Suprapubic skin (tissue), 4 donors: ENCODE data around the gene ATP2C2. TPM values are rescaled to one million over a fixed set of nuclear protein-coding genes. Genes with fewer than 3 reads are reported as not detected.

ENCODE experiments used
- DNase-seq, 2 donors: peaks; one replicate each; pipeline ENCODE4 v3.0.0-alpha.2; 2019; ENCODE audit warnings: low spot score in 2 of 2
- H3K27ac ChIP-seq: fragments of 200-600 bp; sonication (generic); one replicate; pipeline ENCODE4 v1.5.1; 2019
- H3K27me3 ChIP-seq: fragments of 200-600 bp; sonication (generic); one replicate; pipeline ENCODE4 v1.5.1; 2019
- H3K36me3 ChIP-seq: fragments of 200-600 bp; sonication (generic); one replicate; pipeline ENCODE4 v1.5.1; 2019
- H3K4me1 ChIP-seq: fragments of 200-600 bp; sonication (generic); one replicate; pipeline ENCODE4 v1.5.1; 2019
- H3K4me3 ChIP-seq: fragments of 200-600 bp; sonication (generic); one replicate; pipeline ENCODE4 v1.5.1; 2019; ENCODE audit warnings: mild to moderate bottlenecking
- H3K9me3 ChIP-seq: fragments of 200-600 bp; sonication (generic); one replicate; pipeline ENCODE4 v1.5.1; 2019
- CTCF ChIP-seq, 2 donors: fragments of 200-600 bp in 1 of 2; fragments of 450-650 bp in 1 of 2; sonication (generic) in 1 of 2; IDR thresholded peaks; one replicate each; pipeline ENCODE4 v1.5.1; 2016 to 2019; ENCODE audit warnings: antibody characterized with exemption in 2 of 2, mild to moderate bottlenecking in 1 of 2, moderate library complexity in 1 of 2
- EP300 ChIP-seq: sonication (generic); formaldehyde crosslinking; IDR thresholded peaks from one replicate; pipeline ENCODE4 v1.6.1; 2017; ENCODE audit warnings: antibody characterized with exemption
- POLR2A ChIP-seq, 2 donors: fragments of 450-650 bp; IDR thresholded peaks; one replicate each; pipeline ENCODE4 v1.6.1; 2017; ENCODE audit warnings: antibody characterized with exemption in 2 of 2, mild to moderate bottlenecking in 2 of 2, moderate library complexity in 2 of 2
- POLR2AphosphoS5 ChIP-seq, 3 donors: sonication (generic); formaldehyde crosslinking; IDR thresholded peaks; one replicate each; pipeline ENCODE4 v1.6.1; 2017; ENCODE audit warnings: antibody characterized with exemption in 3 of 3
- WGBS: methylation state at CpG from one replicate; pipeline ENCODE4 v1.1.5; 2018; 5-methylcytosine and 5-hydroxymethylcytosine counted together
- total RNA-seq, 4 donors: library from RNA; depleted of rRNA; stranded (reverse); fragments of >200 nt; gene quantifications; one replicate each; pipeline ENCODE4 v1.1.0, GENCODE V29; 2016

The ATP2C2 gene
- total RNA-seq, 4 donors from 2014 or later, result 28.0 to 85.6 (median 40.3) TPM

DNA sequence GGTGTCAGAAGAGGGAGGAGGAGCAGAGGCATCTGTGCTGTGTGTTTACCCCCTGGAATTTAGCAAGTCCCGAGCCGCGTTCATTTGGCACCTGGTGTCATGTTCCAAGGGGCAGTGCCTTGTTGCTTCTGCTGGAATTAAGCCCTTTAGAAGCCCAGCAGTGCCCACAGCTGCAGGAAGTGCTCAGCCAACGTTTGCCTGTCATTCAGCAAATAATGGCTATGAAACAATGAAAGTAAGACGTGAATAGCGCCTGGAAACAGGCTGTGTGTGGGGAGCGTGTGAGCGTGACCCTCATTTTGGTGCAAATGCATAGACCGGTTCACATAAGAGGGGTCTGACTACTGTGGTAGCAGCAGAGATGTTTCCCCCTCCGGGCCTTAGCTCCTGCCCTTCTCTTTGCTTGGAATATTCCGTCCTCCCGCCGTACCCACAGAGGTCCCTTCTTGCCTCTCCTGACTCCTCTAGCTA is 5.8 kb upstream of the ATP2C2 start:
- WGBS, result 74% methylated on average over 13 of the region's 13 CpGs

DNA sequence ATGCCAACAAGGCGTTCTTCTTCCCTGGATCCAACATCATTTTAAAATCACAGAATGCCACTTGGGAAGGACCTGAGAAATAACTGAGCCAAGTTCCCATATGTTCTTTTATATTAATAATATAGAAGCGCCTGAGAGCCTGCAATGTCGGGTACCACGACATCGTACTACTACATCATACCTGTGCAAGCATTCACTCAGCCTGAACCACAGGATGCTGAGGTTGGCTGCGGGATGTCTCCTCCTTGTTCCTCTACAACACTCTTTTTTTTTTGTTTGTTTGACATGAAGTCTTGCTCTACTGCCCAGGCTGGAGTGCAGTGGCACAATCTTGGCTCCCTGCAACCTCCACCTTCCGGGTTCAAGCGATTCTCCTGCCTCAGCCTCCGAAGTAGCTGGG is 2.1 kb upstream of the ATP2C2 start:
- DNase-seq, result no peak
- Histone ChIP-seq H3K4me1 (peaks cover 11% of the 10 kb centered on the region), H3K27ac (no peak overlapping the region), H3K9me3 (no peaks in the 10 kb centered on the region), H3K27me3 (peaks cover 42% of the 10 kb centered on the region), H3K4me3 (no peak overlapping the region), H3K36me3 (no peaks in the 10 kb centered on the region)
- WGBS, result 79% methylated on average over 9 of the region's 9 CpGs
- TF ChIP-seq POLR2AphosphoS5 (IDR thresholded peaks at IDR 0.05), result no peak
- no peak for TF ChIP-seq EP300
- no peak for TF ChIP-seq CTCF (IDR thresholded peaks at IDR 0.05)
- no peak for TF ChIP-seq POLR2A (IDR thresholded peaks at IDR 0.05)

More for the DNA sequence above, 5.8 kb upstream of the ATP2C2 start:
- DNase-seq, result no peak
- Histone ChIP-seq H3K4me1 (no peaks in the 10 kb centered on the region), H3K9me3 (no peaks in the 10 kb centered on the region), H3K36me3 (no peaks in the 10 kb centered on the region), H3K27ac (no peak overlapping the region), H3K27me3 (peaks cover 8% of the 10 kb centered on the region), H3K4me3 (no peak overlapping the region)
- TF ChIP-seq POLR2AphosphoS5 (IDR thresholded peaks at IDR 0.05) (no peak), POLR2A (IDR thresholded peaks at IDR 0.05) (no peak), CTCF (IDR thresholded peaks at IDR 0.05) (no peak), EP300 (no peak)

GRCh38 chr16:84367297-84367680 is 1.0 kb upstream of the ATP2C2 start:
- no peak overlapping the region for H3K4me3 ChIP-seq
- H3K4me1 ChIP-seq, result peaks cover 11% of the 10 kb centered on the region
- TF ChIP-seq POLR2A (IDR thresholded peaks at IDR 0.05), result no peak
- no peak for TF ChIP-seq CTCF (IDR thresholded peaks at IDR 0.05)
- TF ChIP-seq POLR2AphosphoS5 (IDR thresholded peaks at IDR 0.05), result no peak
- TF ChIP-seq EP300, result no peak
- H3K27me3 ChIP-seq, result peaks cover 51% of the 10 kb centered on the region
- H3K36me3 ChIP-seq, result no peaks in the 10 kb centered on the region
- no peaks in the 10 kb centered on the region for H3K9me3 ChIP-seq
- WGBS, result 54% methylated on average over 9 of the region's 9 CpGs
- no peak overlapping the region for H3K27ac ChIP-seq
- DNase-seq, result no peak

DNA sequence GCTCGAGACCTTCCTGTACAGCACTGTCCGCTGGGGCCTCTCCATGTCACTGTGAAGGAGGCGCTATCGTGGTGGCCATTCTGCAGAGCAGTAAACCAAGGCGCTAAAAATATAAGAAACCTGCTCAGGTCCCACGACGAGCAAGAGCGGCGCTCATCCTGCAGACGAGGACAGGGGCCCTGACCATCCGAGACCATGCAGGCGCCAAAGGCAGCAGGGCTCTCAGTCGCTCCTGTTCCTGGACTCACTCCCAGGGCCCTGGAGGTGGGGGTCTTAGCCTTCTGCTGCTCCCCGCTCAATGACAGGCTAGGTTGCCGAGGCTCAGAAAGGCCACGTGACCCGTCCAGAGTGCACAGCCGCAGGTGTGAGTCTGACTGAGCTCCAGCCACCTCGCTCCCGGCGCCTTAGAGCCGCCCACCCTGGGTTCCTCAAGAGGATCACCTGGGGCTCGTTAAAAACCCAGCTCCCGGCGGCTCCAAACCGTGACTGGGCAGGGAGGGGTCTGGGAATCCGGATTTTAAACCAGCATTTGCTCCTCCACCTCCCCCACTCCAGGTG is 509 bp upstream of the ATP2C2 start:
- Histone ChIP-seq H3K4me3 (peak overlapping the region; percentile 41), H3K36me3 (no peaks in the 10 kb centered on the region), H3K27ac (no peak overlapping the region), H3K4me1 (peaks cover 11% of the 10 kb centered on the region), H3K9me3 (no peaks in the 10 kb centered on the region), H3K27me3 (peaks cover 56% of the 10 kb centered on the region)
- TF ChIP-seq POLR2A (IDR thresholded peaks at IDR 0.05), result no peak
- no peak for TF ChIP-seq CTCF (IDR thresholded peaks at IDR 0.05)
- no peak for TF ChIP-seq POLR2AphosphoS5 (IDR thresholded peaks at IDR 0.05)
- TF ChIP-seq EP300, result no peak
- no peak for DNase-seq
- WGBS, result 52% methylated on average over 10 of the region's 27 CpGs

- Histone ChIP-seq H3K4me1 (peaks cover 11% of the 10 kb centered on the region), H3K27ac (no peak overlapping the region), H3K9me3 (no peaks in the 10 kb centered on the region), H3K27me3 (peaks cover 56% of the 10 kb centered on the region), H3K36me3 (no peaks in the 10 kb centered on the region), H3K4me3 (peak overlapping the region; percentile 41)
- TF ChIP-seq POLR2AphosphoS5 (IDR thresholded peaks at IDR 0.05), result no peak
- no peak for DNase-seq
- 54% methylated on average over 7 of the region's 7 CpGs for WGBS
Measured at GRCh38 chr16:84369105-84369504, 767 bp downstream of the ATP2C2 start.
